Measurements from ENCODE around the gene TPCN2. TPM values are rescaled to one million over a fixed set of nuclear protein-coding genes. Genes with fewer than 3 reads are reported as not detected.

The TPCN2 gene
- total and polyA plus RNA-seq, 12 donors = 3.1 to 21.6 (median 10.4) TPM

DNA sequence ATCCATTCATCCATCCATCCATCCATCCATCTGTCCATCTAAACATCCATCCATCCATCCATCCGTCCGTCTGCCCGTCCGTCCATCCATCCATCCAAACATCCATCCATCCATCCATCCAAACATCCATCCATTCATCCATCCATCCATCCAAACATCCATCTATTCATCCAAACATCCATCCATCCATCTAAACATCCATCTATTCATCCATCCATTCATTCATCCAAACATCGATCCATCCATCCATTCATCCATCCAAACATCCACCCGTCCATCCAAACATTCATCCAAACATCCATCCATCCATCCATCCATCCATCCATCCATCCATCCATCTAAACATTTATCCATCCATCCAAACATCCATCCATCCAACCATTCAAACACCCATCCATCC lies 61.7 kb downstream of the TPCN2 start:
- H3K4me1 ChIP-seq (replicated peaks in 1 of 2) = no peaks in the 10 kb centered on the region
- H3K27ac ChIP-seq = no peak overlapping the region
- DNase-seq = no peak
- no peak overlapping the region for H3K4me3 ChIP-seq
- intact Hi-C loops (cut with DNase I) = no loop called here
- no peaks in the 10 kb centered on the region for H3K27me3 ChIP-seq
- no peaks in the 10 kb centered on the region for H3K36me3 ChIP-seq (replicated peaks in 1 of 2)
- H3K9me3 ChIP-seq (replicated peaks in 1 of 3) = no peaks in the 10 kb centered on the region
- 85 to 88% (median 86%) methylated on average over 6 of the region's 6 CpGs for WGBS, 4 donors
- TF ChIP-seq POLR2A (IDR thresholded peaks at IDR 0.05) (no peak), CTCF (IDR thresholded peaks at IDR 0.05) (no peak)

DNA sequence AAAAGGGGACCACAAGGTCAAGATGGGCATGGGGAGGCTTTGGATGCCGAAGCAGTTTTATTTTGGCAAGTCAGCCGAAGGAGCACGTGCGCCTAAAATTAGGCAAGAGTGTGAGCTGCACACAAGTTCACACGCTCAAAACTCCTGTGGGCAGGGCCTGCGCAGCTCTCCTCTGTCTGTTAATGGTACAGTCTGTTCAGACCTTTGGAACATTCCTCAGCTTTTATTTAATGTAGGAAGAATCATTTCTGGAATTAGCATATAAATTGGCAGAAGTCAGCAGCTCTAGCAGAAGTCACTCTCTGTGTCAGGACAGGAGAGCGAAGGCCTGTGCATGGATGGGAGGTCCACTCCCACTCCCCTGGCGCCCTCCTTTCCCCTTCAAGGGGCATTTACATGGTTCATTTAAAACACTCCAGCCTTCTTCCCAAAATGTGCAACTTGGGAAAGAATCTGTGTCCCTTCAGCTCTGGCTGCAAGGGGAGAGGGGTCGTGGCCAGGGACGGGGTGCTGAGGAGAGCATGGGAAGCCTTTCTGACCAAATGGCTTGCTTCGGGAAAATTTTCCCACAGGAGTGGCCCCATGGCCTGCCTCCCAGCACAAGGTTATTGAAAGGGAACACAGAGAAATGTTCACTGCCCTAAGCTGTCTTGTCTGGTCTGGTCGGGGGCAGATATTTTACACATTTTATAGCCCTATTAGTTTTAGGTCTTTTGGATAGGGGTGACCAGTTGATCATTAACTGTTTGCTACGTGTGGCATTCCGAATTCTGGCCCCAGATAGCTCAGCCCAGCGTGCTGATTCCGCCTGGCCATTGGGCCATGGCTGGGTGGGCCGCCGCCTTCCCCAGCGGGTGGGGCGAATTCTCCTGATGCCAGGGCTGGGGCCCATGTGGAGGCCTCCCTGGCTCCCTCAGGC lies 63.2 kb downstream of the TPCN2 start:
- 85 to 90% (median 88%) methylated on average over 18 to 20 of the region's 20 CpGs for whole genome bisulfite sequencing, 4 donors
- H3K36me3 ChIP-seq (replicated peaks in 1 of 2) = no peaks in the 10 kb centered on the region
- intact Hi-C loops (cut with DNase I) = no loop called here
- H3K4me1 ChIP-seq (replicated peaks in 1 of 2) = no peaks in the 10 kb centered on the region
- TF ChIP-seq POLR2A (IDR thresholded peaks at IDR 0.05) (no peak), CTCF (IDR thresholded peaks at IDR 0.05) (no peak)
- no peaks in the 10 kb centered on the region for H3K27me3 ChIP-seq
- H3K4me3 ChIP-seq = no peak overlapping the region
- no peak for DNase-seq
- H3K27ac ChIP-seq = no peak overlapping the region
- no peaks in the 10 kb centered on the region for H3K9me3 ChIP-seq (replicated peaks in 1 of 3)

GRCh38 chr11:69113226-69113625 lies 64.5 kb downstream of the TPCN2 start:
- no peaks in the 10 kb centered on the region for H3K27me3 ChIP-seq
- intact Hi-C loops (cut with DNase I) = no loop called here
- H3K27ac ChIP-seq = no peak overlapping the region
- H3K36me3 ChIP-seq (replicated peaks in 1 of 2) = no peaks in the 10 kb centered on the region
- H3K4me3 ChIP-seq = no peak overlapping the region
- TF ChIP-seq CTCF (IDR thresholded peaks at IDR 0.05) (no peak), POLR2A (IDR thresholded peaks at IDR 0.05) (no peak)
- no peaks in the 10 kb centered on the region for H3K4me1 ChIP-seq (replicated peaks in 1 of 2)
- H3K9me3 ChIP-seq (replicated peaks in 1 of 3) = no peaks in the 10 kb centered on the region
- DNase-seq = no peak
- WGBS, 4 donors = 77 to 82% (median 80%) methylated on average over 10 of the region's 10 CpGs

GRCh38 chr11:69113646-69114340 lies 65.1 kb downstream of the TPCN2 start:
- intact Hi-C loops (cut with DNase I) = no loop called here
- Histone ChIP-seq H3K4me1 (replicated peaks in 1 of 2) (no peaks in the 10 kb centered on the region), H3K9me3 (replicated peaks in 1 of 3) (no peaks in the 10 kb centered on the region), H3K27ac (no peak overlapping the region), H3K4me3 (no peak overlapping the region), H3K27me3 (no peaks in the 10 kb centered on the region), H3K36me3 (replicated peaks in 1 of 2) (no peaks in the 10 kb centered on the region)
- DNase-seq = no peak
- WGBS, 4 donors = 77 to 81% (median 78%) methylated on average over 22 of the region's 22 CpGs
- TF ChIP-seq POLR2A (IDR thresholded peaks at IDR 0.05) (no peak), CTCF (IDR thresholded peaks at IDR 0.05) (no peak)
